GM12874 (cell line): ENCODE results near the gene PDGFB.

Source experiments
- TF ChIP-seq, protein P1 (sequence below): IDR thresholded peaks from 2 replicates; pipeline ENCODE4 v1.5.1; 2011; ENCODE audit warnings: low read depth, mild to moderate bottlenecking, control low read depth, low read length, moderate library complexity; ENCODE audit not compliant: insufficient read depth

Gene PDGFB

DNA sequence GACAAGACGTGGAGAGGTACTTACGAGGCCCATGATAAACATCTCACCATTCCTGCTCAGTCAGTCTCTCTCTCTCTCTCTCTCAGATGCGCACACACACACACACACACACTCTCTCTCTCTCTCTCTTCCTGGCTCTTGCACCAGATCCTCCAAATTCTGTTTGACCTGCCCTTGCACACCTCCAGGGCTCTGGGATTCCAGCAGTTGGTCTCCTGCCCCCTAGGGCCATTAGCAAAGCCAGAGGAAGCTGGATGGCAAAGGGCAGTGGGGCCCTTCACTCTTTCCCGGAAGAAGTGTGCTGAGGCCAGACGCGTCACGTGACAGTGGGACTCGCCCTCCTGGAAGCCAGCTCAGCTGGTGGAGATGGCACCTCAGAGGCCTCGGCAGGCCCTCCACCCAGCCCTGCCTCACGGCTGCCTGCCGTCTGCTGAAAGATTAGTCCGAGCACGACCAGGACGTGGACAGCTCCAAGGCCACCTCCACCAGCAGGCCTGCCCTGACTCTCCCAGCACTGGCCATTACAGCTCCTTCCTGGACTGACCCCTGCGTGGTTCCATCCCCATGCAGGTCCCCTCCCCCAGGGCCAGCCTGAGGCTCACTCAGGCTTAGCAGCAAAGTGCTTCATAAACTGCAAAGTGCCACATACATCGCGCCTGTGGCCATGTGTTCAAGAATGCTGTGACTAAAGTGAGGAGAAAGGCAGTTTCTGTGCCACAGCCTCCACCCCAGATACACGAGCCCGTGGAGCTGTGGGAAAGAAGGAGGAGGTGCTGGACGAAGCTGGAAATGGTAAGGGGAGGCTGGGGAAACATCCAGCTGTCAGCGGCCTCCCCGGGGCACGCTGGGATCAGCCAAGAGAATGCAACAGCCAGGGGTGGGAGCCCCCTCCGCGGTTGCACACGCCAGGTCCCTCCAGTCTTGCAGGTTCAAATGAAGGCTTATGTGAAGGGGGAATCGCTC, 3.7 kb downstream of the PDGFB start:
- TF ChIP-seq, protein P1, sequence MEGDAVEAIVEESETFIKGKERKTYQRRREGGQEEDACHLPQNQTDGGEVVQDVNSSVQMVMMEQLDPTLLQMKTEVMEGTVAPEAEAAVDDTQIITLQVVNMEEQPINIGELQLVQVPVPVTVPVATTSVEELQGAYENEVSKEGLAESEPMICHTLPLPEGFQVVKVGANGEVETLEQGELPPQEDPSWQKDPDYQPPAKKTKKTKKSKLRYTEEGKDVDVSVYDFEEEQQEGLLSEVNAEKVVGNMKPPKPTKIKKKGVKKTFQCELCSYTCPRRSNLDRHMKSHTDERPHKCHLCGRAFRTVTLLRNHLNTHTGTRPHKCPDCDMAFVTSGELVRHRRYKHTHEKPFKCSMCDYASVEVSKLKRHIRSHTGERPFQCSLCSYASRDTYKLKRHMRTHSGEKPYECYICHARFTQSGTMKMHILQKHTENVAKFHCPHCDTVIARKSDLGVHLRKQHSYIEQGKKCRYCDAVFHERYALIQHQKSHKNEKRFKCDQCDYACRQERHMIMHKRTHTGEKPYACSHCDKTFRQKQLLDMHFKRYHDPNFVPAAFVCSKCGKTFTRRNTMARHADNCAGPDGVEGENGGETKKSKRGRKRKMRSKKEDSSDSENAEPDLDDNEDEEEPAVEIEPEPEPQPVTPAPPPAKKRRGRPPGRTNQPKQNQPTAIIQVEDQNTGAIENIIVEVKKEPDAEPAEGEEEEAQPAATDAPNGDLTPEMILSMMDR: no peak

DNA sequence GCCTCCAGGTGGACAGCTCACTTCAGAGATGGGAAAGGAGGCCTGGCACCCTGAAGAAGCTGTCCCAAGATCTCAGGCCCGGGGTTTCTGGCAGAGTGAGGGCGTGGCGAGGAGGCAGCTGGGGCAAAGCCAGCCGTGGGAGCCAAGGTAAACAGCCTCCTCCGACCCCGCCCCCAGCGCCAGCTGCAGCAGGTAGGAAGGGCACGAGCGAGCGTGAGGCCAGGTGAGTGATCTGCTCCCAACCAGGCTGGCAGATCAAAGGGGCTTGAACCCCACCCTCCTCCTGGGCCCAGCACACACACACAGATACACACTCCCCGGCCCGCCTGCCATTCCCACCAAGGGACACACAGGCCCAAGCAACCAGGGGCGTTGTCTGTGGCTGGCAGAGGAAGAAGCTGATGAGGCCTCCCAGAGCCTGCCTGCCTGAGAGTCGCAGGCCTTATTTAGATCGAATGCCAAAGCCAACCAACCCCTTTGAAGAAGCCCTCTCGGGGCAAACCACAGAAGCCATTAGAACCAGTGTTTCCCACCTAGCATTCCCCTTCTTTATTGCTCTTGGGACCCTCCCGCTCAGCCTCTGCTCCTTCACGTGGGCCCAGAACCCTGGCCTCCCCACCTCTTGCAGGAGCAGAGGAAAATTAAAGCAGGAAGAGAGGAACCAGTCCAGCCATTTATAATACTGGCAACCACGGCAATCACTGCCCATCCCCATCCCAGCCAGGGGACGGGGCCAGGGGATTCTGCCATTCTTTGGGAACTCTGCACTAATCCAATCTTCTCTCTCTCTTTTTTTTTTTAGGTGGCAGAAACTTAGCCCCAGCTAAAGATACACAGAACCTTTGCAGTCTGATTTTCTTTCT, 5.0 kb downstream of the PDGFB start:
- TF ChIP-seq, protein P1: no peak

DNA sequence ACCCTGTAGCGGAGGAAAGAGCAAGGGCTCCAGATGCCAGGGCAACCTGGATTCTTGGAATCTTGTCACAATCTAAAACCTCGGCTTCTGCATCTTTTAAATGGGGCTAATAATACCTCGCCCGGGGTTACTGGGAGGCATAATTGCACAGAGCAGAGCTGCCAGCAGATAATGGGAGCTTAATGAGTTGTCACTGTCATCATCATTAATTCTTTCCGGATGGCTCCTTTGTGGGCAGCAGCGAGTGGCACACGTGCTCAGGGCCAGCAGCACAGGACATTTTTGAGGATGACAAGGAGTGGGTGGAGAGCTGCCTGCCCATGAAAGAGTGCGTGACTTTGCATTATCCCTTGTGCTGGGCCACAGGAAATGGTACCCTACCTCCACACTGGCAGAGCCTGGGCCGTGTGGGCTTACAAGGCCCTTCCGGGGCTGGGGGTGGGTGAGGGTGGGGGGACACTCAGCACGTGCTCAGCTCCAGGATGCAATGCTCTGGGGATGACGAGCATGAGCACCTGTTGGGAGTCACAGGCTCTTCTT, 5.7 kb downstream of the PDGFB start:
- TF ChIP-seq, protein P1: no peak

DNA sequence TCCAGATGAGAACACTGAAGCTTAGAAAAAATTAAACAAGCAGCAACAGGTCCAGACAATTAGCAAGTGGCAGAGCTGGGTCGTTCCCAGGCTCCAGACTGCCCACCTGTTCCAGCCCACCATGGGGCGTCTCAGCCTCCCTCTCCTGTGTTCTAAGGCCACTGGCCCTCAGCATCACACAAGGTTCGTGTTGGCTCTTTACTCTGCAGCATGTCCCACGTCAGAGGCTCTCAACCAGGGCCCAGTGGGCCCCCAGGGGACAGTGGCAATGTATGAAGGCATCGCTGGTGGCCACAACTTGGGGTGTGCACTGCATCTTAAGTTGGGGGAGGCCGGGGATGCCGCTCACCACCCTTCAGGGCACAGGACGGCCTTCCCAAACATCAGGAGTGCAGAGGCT, 6.2 kb downstream of the PDGFB start:
- TF ChIP-seq, protein P1: no peak

DNA sequence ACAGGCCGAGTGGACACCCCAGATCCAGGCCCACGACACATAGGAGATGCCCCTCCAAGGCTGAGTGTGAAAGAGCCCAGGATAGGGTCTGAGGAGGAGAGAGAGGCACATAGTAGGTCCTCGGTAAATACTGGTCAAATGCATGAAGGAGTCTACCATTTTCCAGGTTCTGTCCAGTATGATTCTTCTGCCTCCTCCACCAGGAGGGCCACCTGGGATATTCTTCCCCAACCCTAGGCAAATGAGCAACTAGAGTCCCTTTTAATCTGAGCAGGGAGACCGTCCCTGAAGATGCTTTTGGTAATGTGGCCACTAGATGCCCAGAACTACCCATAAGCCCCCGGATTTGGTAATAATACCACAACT, 6.7 kb downstream of the PDGFB start:
- TF ChIP-seq, protein P1: no peak

DNA sequence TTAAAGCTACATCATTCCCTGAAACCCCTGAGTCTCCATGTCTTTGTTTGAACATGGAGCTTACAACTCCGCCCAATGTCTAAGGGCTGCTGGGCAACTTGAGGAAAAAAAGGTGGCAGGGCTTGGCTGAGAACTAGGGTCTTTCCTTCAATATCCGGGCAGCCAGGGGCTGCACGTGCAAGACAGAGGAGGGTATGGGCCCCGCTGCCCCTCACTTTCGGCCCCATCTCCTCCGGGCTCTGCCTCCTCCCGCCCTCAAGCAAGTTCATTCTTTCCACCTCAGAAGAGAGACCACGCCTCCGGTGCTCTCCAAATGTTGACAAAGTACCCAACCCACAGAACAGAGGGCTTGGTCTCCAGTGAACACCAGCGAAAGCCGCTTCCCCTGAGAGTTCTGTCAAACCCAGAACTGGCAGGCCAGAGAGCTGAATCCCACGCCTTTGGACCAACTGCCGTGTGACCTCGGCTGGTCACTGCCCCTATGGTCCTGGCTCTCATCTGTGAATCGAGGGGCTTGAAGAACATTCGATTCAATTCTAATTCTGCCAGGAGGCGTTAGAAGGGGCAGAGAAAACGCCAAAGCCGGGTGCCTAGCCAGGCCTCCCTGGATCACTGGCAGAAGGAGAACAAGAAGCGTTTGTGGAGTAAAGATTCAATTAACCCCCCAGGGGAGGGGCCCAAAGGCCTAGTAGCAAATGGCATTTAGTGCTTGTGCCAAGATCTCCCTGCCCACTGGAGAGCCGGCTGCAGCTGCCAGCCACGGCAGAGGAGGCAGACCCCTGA, 7.3 kb downstream of the PDGFB start:
- TF ChIP-seq, protein P1: no peak
